ENCODE measurements around the gene TALDO1.

TALDO1 gene

DNA sequence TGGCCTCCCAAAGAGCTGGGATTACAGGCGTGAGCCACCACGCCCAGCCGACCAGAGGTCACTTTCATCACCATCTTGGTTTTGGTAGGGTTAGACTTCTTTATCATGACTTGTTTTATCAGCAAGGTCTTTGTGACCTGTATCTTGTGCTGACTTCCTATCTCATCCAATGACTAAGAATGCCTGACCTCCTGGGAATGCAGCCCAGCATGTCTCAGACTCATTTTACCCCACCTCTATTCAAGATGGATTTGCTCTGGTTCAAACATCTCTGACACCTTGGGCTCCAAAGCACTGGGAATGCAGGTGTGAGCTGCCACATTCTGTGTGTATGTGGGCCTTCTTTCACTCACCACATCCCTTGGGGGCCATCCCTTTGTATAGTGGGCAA lies 5.1 kb upstream of the TALDO1 start:
- Histone ChIP-seq H3K27me3 (ENCODE audit: control insufficient read depth, insufficient read depth, low read length) (no peaks in the 10 kb centered on the region), H3K27ac (ENCODE audit: low read depth, low read length) (no peak overlapping the region), H3K4me1 (ENCODE audit: control insufficient read depth, insufficient read depth, low read length) (peaks cover 14% of the 10 kb centered on the region), H3K9me3 (ENCODE audit: control insufficient read depth, insufficient read depth, low read depth, low read length) (no peaks in the 10 kb centered on the region), H3K36me3 (ENCODE audit: control insufficient read depth, insufficient read depth, low read length) (no peaks in the 10 kb centered on the region), H3K9ac (ENCODE audit: low read length) (no peak overlapping the region), H3K4me3 (ENCODE audit: low read depth, low read length) (no peak overlapping the region)

DNA sequence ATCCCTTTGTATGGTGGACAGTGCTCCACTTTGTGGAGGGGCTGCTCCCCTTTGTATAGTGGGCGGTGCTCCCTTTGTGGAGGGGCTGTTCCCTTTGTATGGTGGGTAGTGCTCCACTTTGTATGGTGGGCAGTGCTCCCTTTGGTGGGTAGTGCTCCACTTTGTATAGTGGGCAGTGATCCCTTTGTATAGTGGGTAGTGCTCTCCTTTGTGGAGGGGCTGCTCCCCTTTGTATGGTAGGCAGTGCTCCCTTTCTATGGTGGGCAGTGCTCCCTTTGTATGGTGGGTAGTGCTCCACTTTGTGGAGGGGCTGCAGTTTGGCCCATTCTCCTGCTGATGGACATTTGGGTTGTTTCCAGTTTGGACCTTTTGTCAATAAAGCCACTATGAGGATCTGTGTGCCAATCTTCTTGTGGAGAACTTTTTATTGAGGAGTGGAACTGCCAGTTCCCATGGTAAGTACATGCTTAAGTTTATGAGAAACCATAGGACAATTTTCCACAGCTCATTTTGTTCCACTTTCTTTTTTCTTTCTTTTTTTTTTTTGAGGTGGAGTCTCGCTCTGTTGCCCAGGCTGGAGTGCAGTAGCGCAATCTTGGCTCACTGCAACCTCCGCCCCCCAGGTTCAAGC lies 4.6 kb upstream of the TALDO1 start:
- H3K4me3 ChIP-seq (ENCODE audit: low read depth, low read length), result no peak overlapping the region
- H3K9me3 ChIP-seq (ENCODE audit: control insufficient read depth, insufficient read depth, low read depth, low read length), result no peaks in the 10 kb centered on the region
- H3K27me3 ChIP-seq (ENCODE audit: control insufficient read depth, insufficient read depth, low read length), result no peaks in the 10 kb centered on the region
- H3K9ac ChIP-seq (ENCODE audit: low read length), result no peak overlapping the region
- no peak overlapping the region for H3K27ac ChIP-seq (ENCODE audit: low read depth, low read length)
- H3K36me3 ChIP-seq (ENCODE audit: control insufficient read depth, insufficient read depth, low read length), result no peaks in the 10 kb centered on the region
- peaks cover 14% of the 10 kb centered on the region; the same call in 1 of the 2 replicates for H3K4me1 ChIP-seq (ENCODE audit: control insufficient read depth, insufficient read depth, low read length)

DNA sequence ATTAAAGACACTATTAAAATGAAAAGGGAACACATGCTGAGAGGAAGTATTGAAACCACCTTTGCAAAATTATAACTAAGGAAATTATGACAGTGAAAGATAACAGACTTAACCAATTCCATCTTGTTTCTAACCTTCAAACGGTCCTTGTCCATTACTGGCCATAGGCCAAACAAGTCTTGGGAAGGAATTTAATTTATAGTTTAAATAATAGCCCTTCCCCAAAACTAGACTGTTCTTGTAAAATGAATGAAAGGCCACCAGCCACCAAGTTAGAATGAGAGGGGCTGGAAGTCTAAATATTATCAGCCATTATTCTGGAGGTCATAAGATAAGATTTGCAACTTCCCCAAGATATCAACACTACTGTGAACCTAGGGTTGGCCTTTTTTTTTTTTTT lies 1.8 kb upstream of the TALDO1 start:
- Histone ChIP-seq H3K9me3 (ENCODE audit: control insufficient read depth, insufficient read depth, low read depth, low read length) (no peaks in the 10 kb centered on the region), H3K4me3 (ENCODE audit: low read depth, low read length) (no peak overlapping the region), H3K27me3 (ENCODE audit: control insufficient read depth, insufficient read depth, low read length) (no peaks in the 10 kb centered on the region), H3K4me1 (ENCODE audit: control insufficient read depth, insufficient read depth, low read length) (peaks cover 21% of the 10 kb centered on the region), H3K36me3 (ENCODE audit: control insufficient read depth, insufficient read depth, low read length) (peaks cover 6% of the 10 kb centered on the region; the same call in 1 of the 2 replicates), H3K27ac (ENCODE audit: low read depth, low read length) (peak overlapping the region; percentile 45; the same call in 1 of the 2 replicates), H3K9ac (ENCODE audit: low read length) (no peak overlapping the region)

DNA sequence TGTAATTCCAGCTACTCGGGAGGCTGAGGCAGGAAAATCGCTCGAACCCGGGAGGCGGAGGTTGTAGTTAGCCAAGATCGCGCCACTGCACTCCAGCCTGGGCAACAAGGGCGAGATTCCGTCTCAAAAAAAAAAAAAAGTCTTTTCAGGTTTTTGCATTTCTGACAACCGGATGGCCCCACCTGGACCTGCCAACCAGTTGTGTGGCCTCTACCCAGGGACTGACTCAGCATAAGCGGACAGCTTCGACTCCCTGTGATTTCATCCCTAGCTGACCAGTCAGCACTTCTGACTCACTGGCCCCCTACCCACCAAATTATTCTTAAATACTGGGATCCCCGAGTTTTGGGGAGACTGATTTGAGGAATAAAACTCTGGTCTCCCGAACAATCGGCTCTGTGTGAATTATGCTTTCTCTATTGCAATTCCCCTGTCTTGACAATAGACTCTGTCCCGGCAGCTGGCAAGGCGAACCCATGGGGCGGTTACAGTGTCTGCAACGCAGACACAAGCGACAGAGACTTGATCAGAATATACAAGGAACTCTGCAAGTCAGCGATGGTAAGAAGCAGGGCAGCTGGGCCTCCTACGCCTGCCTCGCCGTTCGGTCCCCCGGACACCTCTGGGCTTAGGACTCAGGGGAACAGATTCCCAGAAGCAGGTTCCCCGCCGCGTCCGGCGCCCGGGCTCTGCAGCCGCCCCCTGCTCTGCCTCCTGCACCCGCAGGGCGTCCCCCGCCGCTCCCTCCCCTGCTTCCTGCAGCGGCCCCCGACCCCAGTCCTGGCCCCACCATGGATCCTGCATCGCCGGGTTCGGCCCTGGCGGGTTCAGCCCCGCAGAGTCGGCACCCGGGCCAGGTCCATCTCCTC lies 741 bp upstream of the TALDO1 start:
- Histone ChIP-seq H3K27me3 (ENCODE audit: control insufficient read depth, insufficient read depth, low read length) (no peaks in the 10 kb centered on the region), H3K36me3 (ENCODE audit: control insufficient read depth, insufficient read depth, low read length) (peaks cover 10% of the 10 kb centered on the region), H3K27ac (ENCODE audit: low read depth, low read length) (peak overlapping the region; percentile 88), H3K4me3 (ENCODE audit: low read depth, low read length) (peak overlapping the region; percentile 84), H3K9ac (ENCODE audit: low read length) (peak overlapping the region; percentile 92), H3K4me1 (ENCODE audit: control insufficient read depth, insufficient read depth, low read length) (peaks cover 21% of the 10 kb centered on the region), H3K9me3 (ENCODE audit: control insufficient read depth, insufficient read depth, low read depth, low read length) (no peaks in the 10 kb centered on the region)

DNA sequence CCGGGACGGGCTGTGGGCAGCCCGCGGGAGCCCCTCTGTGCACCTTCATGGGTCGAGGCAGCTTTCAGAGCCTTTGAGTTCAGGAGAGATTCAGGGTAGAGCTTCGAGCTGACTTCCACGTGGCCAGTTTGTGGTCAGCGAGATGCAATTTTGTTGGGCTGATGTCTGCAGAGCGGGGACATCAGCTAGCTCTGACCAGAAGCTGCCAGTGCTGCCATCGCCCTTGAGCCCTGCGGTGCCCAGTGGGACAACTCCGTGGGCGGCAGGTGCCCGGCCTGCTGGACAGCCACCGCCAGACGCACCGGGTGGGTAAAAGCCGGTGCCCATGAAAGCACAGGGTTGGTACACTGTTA lies 719 bp downstream of the TALDO1 start:
- peaks cover 21% of the 10 kb centered on the region for H3K4me1 ChIP-seq (ENCODE audit: control insufficient read depth, insufficient read depth, low read length)
- H3K27ac ChIP-seq (ENCODE audit: low read depth, low read length), result peak overlapping the region; percentile 88
- H3K9me3 ChIP-seq (ENCODE audit: control insufficient read depth, insufficient read depth, low read depth, low read length), result no peaks in the 10 kb centered on the region
- H3K9ac ChIP-seq (ENCODE audit: low read length), result peak overlapping the region; percentile 90
- no peaks in the 10 kb centered on the region for H3K27me3 ChIP-seq (ENCODE audit: control insufficient read depth, insufficient read depth, low read length)
- H3K36me3 ChIP-seq (ENCODE audit: control insufficient read depth, insufficient read depth, low read length), result peaks cover 20% of the 10 kb centered on the region
- peak overlapping the region; percentile 84 for H3K4me3 ChIP-seq (ENCODE audit: low read depth, low read length)

DNA sequence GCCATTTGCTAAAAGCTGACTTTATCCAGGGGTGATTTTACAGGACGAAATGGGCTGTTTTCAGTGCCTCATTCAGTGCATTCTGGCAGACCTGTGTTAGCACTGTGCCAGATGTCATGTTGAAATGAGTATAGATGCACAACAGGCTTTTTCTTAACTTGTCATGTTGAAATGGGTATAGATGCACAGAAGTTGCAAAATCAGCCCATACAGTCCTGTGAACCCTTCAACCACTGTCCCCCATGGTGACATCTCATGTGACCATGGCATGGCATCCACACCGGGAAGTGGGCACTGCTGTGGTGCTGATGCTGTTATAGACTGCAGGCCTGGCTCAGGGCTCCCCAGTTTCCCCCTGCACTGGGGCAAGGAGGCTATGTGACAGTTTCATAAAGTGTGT lies 2.5 kb downstream of the TALDO1 start:
- Histone ChIP-seq H3K9me3 (ENCODE audit: control insufficient read depth, insufficient read depth, low read depth, low read length) (no peaks in the 10 kb centered on the region), H3K27ac (ENCODE audit: low read depth, low read length) (no peak overlapping the region), H3K4me1 (ENCODE audit: control insufficient read depth, insufficient read depth, low read length) (peaks cover 17% of the 10 kb centered on the region), H3K36me3 (ENCODE audit: control insufficient read depth, insufficient read depth, low read length) (peaks cover 20% of the 10 kb centered on the region), H3K27me3 (ENCODE audit: control insufficient read depth, insufficient read depth, low read length) (no peaks in the 10 kb centered on the region), H3K9ac (ENCODE audit: low read length) (no peak overlapping the region), H3K4me3 (ENCODE audit: low read depth, low read length) (no peak overlapping the region)

DNA sequence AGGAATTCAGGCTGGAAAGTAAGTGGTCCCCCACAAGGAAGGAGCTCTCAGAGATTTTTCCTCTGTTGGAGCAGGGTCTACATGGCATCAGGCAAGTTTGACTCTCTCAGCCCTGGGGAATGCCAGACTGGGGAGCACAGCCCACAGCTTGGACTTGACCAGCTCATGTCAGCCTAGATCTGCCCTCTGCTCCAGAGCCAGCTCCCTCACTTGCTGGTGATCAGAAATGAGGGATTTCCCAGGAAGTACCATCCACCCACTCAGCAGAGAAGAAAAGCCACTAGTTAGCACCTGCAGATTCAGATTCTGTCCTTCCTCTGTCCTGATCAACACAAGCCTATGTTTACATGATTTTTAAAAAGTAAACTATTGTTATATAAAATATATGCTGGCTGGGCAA lies 13.0 kb downstream of the TALDO1 start:
- Histone ChIP-seq H3K9ac (ENCODE audit: low read length) (no peak overlapping the region), H3K36me3 (ENCODE audit: control insufficient read depth, insufficient read depth, low read length) (peaks cover 87% of the 10 kb centered on the region), H3K27me3 (ENCODE audit: control insufficient read depth, insufficient read depth, low read length) (no peaks in the 10 kb centered on the region), H3K9me3 (ENCODE audit: control insufficient read depth, insufficient read depth, low read depth, low read length) (no peaks in the 10 kb centered on the region), H3K4me3 (ENCODE audit: low read depth, low read length) (no peak overlapping the region), H3K4me1 (ENCODE audit: control insufficient read depth, insufficient read depth, low read length) (peaks cover 14% of the 10 kb centered on the region), H3K27ac (ENCODE audit: low read depth, low read length) (no peak overlapping the region)

DNA sequence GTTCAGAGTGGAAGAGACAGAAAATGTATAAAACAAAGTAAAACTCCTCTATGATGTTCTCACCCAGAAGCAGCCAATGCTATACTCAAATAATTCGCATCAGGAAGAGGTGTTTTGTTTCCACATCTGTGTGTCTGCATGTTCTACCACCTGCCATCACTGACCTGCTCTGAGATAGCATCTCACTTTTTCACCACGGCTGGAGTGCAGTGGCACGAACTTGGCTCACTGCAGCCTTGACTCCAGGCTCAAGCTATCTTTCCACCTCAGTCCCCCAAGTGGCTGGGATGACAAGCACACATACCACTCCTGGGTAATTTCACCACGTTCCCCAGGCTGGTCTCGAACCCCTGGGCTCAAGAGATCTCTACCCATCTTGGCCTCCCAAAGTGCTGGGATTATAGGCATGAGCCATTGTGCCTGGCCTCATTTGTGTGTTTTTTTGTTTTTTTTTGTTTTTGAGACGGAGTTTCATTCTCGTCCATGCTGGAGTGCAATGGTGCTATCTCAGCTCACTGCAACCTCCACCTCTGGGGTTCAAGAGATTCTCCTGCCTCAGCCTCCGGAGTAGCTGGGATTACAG lies 14.4 kb downstream of the TALDO1 start:
- H3K36me3 ChIP-seq (ENCODE audit: control insufficient read depth, insufficient read depth, low read length), result peaks cover 85% of the 10 kb centered on the region
- peaks cover 14% of the 10 kb centered on the region for H3K4me1 ChIP-seq (ENCODE audit: control insufficient read depth, insufficient read depth, low read length)
- H3K9me3 ChIP-seq (ENCODE audit: control insufficient read depth, insufficient read depth, low read depth, low read length), result no peaks in the 10 kb centered on the region
- H3K9ac ChIP-seq (ENCODE audit: low read length), result no peak overlapping the region
- H3K4me3 ChIP-seq (ENCODE audit: low read depth, low read length), result no peak overlapping the region
- no peak overlapping the region for H3K27ac ChIP-seq (ENCODE audit: low read depth, low read length)
- no peaks in the 10 kb centered on the region for H3K27me3 ChIP-seq (ENCODE audit: control insufficient read depth, insufficient read depth, low read length)

DNA sequence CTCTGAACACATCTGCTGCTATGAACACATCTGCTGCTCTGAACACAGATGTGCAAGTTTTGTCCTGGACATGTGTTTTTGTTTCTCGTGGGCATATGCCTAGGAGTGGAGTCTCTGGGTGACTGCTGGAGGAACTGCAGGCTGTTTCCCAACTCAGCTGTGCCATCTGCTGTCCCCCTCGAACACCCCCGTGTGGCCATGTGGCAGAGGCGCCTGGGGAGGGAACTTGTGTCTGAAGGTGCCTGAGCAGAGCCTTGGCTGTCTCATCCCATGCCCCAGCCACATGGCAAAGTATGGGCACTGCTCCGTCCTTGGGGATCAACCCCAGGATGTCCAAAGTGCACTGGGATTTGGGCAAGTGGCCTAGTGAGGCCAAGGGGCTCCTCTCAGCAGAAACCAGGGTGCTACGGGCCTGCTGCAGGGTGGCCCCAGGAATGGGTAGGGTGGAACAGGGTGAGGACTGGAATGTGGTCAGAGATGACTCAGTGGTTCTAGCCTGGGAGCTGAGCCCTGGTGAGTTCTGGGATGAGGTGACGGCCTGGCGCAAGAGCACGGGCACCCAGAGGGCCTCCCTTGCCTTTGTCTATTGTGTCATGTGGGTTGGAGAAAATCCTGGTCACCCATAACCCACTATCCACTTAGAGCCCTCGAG lies 15.3 kb downstream of the TALDO1 start:
- H3K4me1 ChIP-seq (ENCODE audit: control insufficient read depth, insufficient read depth, low read length), result peaks cover 14% of the 10 kb centered on the region
- H3K4me3 ChIP-seq (ENCODE audit: low read depth, low read length), result no peak overlapping the region
- H3K9ac ChIP-seq (ENCODE audit: low read length), result peak overlapping the region; percentile 49
- peak overlapping the region; percentile 39; the same call in 1 of the 2 replicates for H3K27ac ChIP-seq (ENCODE audit: low read depth, low read length)
- no peaks in the 10 kb centered on the region for H3K9me3 ChIP-seq (ENCODE audit: control insufficient read depth, insufficient read depth, low read depth, low read length)
- H3K36me3 ChIP-seq (ENCODE audit: control insufficient read depth, insufficient read depth, low read length), result peaks cover 85% of the 10 kb centered on the region
- no peaks in the 10 kb centered on the region for H3K27me3 ChIP-seq (ENCODE audit: control insufficient read depth, insufficient read depth, low read length)

DNA sequence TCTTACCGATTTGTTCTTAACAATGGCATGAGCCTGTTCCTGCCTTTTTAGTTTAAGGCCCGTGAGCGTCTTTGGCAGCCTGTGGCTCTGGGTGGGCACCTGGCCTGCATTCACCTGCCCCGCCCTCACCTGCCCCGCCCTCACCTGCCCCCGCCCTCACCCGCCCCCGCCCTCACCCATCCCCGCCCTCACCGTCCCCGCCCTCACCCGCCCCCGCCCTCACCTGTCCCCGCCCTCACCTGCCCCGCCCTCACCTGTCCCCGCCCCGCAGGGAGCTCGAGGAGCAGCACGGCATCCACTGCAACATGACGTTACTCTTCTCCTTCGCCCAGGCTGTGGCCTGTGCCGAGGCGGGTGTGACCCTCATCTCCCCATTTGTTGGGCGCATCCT lies 15.8 kb downstream of the TALDO1 start:
- no peak overlapping the region for H3K4me3 ChIP-seq (ENCODE audit: low read depth, low read length)
- H3K27me3 ChIP-seq (ENCODE audit: control insufficient read depth, insufficient read depth, low read length), result no peaks in the 10 kb centered on the region
- peaks cover 83% of the 10 kb centered on the region for H3K36me3 ChIP-seq (ENCODE audit: control insufficient read depth, insufficient read depth, low read length)
- no peak overlapping the region for H3K27ac ChIP-seq (ENCODE audit: low read depth, low read length)
- no peaks in the 10 kb centered on the region for H3K9me3 ChIP-seq (ENCODE audit: control insufficient read depth, insufficient read depth, low read depth, low read length)
- peak overlapping the region; percentile 15 for H3K9ac ChIP-seq (ENCODE audit: low read length)
- peaks cover 14% of the 10 kb centered on the region for H3K4me1 ChIP-seq (ENCODE audit: control insufficient read depth, insufficient read depth, low read length)
